ENCODE measurements around the gene TNFRSF25.

DNA sequence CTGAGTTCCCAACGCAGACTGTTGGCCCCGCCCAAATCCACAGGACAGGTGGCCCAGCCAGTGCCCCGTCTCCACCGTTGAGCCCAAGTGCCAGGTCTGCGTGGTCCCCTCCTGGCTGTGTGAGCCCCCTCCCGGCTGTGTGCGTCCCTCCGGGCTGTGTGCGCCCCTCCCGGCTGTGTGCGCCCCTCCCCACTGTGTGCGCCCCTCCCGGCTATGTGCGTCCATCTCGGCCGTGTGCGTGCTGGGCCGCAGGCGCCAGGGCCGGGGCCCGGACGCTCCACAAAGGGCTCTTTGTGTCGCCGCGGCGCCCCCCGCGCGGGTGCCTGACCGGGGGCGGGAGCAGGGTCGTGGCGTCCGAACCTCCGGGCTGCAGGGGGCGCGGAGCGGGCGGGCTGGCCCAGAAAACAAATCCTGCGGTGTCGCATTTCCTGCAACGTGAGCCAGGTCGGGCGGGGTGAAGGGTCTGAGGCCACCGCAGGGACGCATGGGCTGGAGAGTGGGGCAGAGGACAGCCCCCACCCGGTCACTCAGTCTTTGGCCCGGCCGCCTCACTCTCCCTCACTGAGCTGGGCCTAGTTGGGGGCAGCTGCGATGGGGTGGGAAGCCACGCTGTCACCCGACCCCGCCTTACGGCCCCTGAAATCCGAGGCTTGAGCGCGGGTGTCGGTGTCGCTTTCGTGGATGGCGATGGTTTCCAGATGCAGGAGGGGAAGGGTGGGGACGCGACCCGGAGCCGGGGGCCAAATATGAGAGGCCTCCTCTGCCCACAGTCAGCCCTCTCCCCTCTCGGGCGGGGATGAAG is 18.8 kb downstream of the TNFRSF25 start:
- TF ChIP-seq EZH2 (IDR thresholded peaks at IDR 0.05; ENCODE audit: borderline replicate concordance, low read length), result no peak
- TF ChIP-seq, protein P1, sequence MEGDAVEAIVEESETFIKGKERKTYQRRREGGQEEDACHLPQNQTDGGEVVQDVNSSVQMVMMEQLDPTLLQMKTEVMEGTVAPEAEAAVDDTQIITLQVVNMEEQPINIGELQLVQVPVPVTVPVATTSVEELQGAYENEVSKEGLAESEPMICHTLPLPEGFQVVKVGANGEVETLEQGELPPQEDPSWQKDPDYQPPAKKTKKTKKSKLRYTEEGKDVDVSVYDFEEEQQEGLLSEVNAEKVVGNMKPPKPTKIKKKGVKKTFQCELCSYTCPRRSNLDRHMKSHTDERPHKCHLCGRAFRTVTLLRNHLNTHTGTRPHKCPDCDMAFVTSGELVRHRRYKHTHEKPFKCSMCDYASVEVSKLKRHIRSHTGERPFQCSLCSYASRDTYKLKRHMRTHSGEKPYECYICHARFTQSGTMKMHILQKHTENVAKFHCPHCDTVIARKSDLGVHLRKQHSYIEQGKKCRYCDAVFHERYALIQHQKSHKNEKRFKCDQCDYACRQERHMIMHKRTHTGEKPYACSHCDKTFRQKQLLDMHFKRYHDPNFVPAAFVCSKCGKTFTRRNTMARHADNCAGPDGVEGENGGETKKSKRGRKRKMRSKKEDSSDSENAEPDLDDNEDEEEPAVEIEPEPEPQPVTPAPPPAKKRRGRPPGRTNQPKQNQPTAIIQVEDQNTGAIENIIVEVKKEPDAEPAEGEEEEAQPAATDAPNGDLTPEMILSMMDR (conservative IDR thresholded peaks at IDR 0.05 in 1 of 2, IDR thresholded peaks at IDR 0.05 in 1 of 2; ENCODE audit: extremely low read depth in 1 of 2, insufficient read depth in 1 of 2, low read depth in 1 of 2, low read length in 2 of 2), result no peak
